Vagina (tissue), 2 donors: ENCODE measurements around the gene PPP1R2B.

Source experiments
- POLR2A ChIP-seq, 2 donors: fragments of 450-650 bp; IDR thresholded peaks; one replicate each; pipeline ENCODE4 v1.6.1; 2017; ENCODE audit warnings: antibody characterized with exemption in 2 of 2, mild to moderate bottlenecking in 2 of 2, moderate library complexity in 2 of 2
- POLR2AphosphoS5 ChIP-seq, 2 donors: sonication (generic); formaldehyde crosslinking; IDR thresholded peaks; one replicate each; pipeline ENCODE4 v1.9.0; 2017; ENCODE audit warnings: antibody characterized with exemption in 2 of 2, mild to moderate bottlenecking in 2 of 2, low read depth in 1 of 2; ENCODE audit not compliant: insufficient read depth in 1 of 2
- TF ChIP-seq, protein P1 (sequence below), 3 experiments: fragments of 450-650 bp in 2 of 3; fragments of 200-600 bp in 1 of 3; sonication (generic) in 1 of 3; IDR thresholded peaks; one replicate each; pipeline ENCODE4 v1.5.1; 2017 to 2019; ENCODE audit warnings: antibody characterized with exemption in 3 of 3, mild to moderate bottlenecking in 2 of 3, moderate library complexity in 2 of 3

DNA sequence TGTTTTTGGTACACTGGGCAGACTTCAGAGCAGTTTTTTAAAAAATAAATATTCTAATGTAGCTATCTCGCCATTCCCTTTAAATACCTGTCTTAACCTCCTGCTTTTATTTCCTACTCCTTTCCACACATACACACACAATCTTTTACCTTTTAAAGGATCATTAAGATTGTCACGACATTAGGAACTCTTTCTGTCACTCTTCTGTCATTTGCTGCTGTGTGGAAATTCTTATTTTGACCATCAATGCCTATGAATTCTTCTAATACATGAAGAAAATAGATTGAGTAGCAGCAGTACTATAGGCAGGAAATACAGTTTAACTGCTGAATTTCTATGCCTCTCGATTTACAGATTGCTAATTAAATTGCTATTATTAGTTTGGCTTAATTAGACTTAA, 1.8 kb downstream of the PPP1R2B start:
- TF ChIP-seq, protein P1, sequence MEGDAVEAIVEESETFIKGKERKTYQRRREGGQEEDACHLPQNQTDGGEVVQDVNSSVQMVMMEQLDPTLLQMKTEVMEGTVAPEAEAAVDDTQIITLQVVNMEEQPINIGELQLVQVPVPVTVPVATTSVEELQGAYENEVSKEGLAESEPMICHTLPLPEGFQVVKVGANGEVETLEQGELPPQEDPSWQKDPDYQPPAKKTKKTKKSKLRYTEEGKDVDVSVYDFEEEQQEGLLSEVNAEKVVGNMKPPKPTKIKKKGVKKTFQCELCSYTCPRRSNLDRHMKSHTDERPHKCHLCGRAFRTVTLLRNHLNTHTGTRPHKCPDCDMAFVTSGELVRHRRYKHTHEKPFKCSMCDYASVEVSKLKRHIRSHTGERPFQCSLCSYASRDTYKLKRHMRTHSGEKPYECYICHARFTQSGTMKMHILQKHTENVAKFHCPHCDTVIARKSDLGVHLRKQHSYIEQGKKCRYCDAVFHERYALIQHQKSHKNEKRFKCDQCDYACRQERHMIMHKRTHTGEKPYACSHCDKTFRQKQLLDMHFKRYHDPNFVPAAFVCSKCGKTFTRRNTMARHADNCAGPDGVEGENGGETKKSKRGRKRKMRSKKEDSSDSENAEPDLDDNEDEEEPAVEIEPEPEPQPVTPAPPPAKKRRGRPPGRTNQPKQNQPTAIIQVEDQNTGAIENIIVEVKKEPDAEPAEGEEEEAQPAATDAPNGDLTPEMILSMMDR (IDR thresholded peaks at IDR 0.05), result no peak
- TF ChIP-seq POLR2A (IDR thresholded peaks at IDR 0.05) (no peak), POLR2AphosphoS5 (IDR thresholded peaks at IDR 0.05; ENCODE audit: insufficient read depth in 1 of 2, low read depth in 1 of 2) (no peak)
